ENCODE measurements around the gene ASB18. TPM values are rescaled to one million over a fixed set of nuclear protein-coding genes. Genes with fewer than 3 reads are reported as not detected.
A peak's percentile ranks its signal among the peaks of the same experiment; 100 is the strongest.

ASB18 gene
- total and polyA plus RNA-seq, 10 of the 15 experiments (the other 5 are each of a cell fraction or from before 2014, with no cell fraction given) = not detected

DNA sequence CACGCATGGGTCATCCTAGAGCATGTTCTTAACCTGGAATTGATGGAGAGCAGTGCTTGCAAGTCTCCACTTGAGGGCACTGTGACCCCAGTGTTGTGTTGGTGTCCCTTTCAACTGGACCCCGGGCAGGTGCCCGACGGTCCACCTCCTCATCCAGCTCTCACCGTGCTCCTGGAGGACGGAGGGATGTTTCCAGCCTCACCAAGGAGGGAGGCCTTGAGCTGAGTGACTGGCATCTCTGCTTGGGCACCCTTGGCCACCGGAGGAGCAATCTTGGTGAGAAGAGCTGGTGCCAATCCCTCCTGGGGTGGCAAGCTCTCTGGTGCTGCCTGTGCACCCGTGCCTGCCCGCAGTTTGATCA lies 45.4 kb upstream of the ASB18 start:
- no peaks in the 10 kb centered on the region for H3K9me3 ChIP-seq (replicated peaks; ENCODE audit: control insufficient read depth, insufficient read depth, low read length)
- no peaks in the 10 kb centered on the region; a peak in 1 of 4 replicates for H3K27me3 ChIP-seq (replicated peaks in 1 of 2; ENCODE audit: control insufficient read depth in 2 of 2, insufficient read depth in 2 of 2, low read length in 1 of 2)
- H4K20me1 ChIP-seq (ENCODE audit: control insufficient read depth, insufficient read depth) = no peaks in the 10 kb centered on the region
- BruUV-seq (replicated peaks) = no TSS peak
- ChIA-PET CTCF (interaction anchor here (0.5 to 2.8 kb wide), 9 partner anchors 11 to 770 kb away, joined by 3 to 19 read pairs (median 3); no protein-coding TSS in a partner anchor), RAD21 (ENCODE audit: unreplicated experiment) (no interaction called here), SMC1A (ENCODE audit: uncharacterized antibody, unreplicated experiment) (no interaction called here), POLR2A (no interaction called here)
- no peak overlapping the region for H2AFZ ChIP-seq (ENCODE audit: control insufficient read depth, low read depth, low read length)
- H3K4me1 ChIP-seq (ENCODE audit: control insufficient read depth, insufficient read depth, low read length) = no peaks in the 10 kb centered on the region
- H3K79me2 ChIP-seq (ENCODE audit: control insufficient read depth, insufficient read depth, low read length) = no peaks in the 10 kb centered on the region
- WGBS (ENCODE audit: insufficient coverage, insufficient replicate concordance, low lambda C conversion rate, missing lambda C conversion rate) = 13% methylated on average over 9 of the region's 9 CpGs
- intact Hi-C loops (cut with micrococcal nuclease; ENCODE audit: unreplicated experiment) = no loop called here
- H3K36me3 ChIP-seq (ENCODE audit: control insufficient read depth in 2 of 2, insufficient read depth in 2 of 2, low read length in 1 of 2) = no peaks in the 10 kb centered on the region
- FAIRE-seq = peak; percentile 89
- peak; percentile 72 for ATAC-seq
- H3K27ac ChIP-seq (ENCODE audit: control insufficient read depth, insufficient read depth) = no peak overlapping the region
- no peak overlapping the region for H3K4me2 ChIP-seq (ENCODE audit: control insufficient read depth, insufficient read depth)
- in situ Hi-C loops (cut with MboI) = no loop called here
- no peak overlapping the region for H3K9ac ChIP-seq (ENCODE audit: control insufficient read depth, insufficient read depth, low read length)
- DNase-seq (ENCODE audit: low read depth, low spot score) = no peak
- H3K4me3 ChIP-seq = no peak overlapping the region
- TF ChIP-seq ETV6 (conservative IDR thresholded peaks at IDR 0.05 in 1 of 2, IDR thresholded peaks at IDR 0.05 in 1 of 2; ENCODE audit: borderline replicate concordance in 1 of 2, low read depth in 1 of 2) = no peak
- TF ChIP-seq, protein P1, sequence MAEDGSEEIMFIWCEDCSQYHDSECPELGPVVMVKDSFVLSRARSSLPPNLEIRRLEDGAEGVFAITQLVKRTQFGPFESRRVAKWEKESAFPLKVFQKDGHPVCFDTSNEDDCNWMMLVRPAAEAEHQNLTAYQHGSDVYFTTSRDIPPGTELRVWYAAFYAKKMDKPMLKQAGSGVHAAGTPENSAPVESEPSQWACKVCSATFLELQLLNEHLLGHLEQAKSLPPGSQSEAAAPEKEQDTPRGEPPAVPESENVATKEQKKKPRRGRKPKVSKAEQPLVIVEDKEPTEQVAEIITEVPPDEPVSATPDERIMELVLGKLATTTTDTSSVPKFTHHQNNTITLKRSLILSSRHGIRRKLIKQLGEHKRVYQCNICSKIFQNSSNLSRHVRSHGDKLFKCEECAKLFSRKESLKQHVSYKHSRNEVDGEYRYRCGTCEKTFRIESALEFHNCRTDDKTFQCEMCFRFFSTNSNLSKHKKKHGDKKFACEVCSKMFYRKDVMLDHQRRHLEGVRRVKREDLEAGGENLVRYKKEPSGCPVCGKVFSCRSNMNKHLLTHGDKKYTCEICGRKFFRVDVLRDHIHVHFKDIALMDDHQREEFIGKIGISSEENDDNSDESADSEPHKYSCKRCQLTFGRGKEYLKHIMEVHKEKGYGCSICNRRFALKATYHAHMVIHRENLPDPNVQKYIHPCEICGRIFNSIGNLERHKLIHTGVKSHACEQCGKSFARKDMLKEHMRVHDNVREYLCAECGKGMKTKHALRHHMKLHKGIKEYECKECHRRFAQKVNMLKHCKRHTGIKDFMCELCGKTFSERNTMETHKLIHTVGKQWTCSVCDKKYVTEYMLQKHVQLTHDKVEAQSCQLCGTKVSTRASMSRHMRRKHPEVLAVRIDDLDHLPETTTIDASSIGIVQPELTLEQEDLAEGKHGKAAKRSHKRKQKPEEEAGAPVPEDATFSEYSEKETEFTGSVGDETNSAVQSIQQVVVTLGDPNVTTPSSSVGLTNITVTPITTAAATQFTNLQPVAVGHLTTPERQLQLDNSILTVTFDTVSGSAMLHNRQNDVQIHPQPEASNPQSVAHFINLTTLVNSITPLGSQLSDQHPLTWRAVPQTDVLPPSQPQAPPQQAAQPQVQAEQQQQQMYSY (CRISPR knock-in tag; IDR thresholded peaks at IDR 0.05) = no peak
- TF ChIP-seq RAD21 (IDR thresholded peaks at IDR 0.05; ENCODE audit: insufficient read depth, low read depth, low read length) = peak; percentile 47
- TF ChIP-seq MTA3 (IDR thresholded peaks at IDR 0.05; ENCODE audit: borderline replicate concordance, low read length) = no peak
- TF ChIP-seq EED (IDR thresholded peaks at IDR 0.05; ENCODE audit: low read depth) = no peak
- no peak for TF ChIP-seq NR2C1 (IDR thresholded peaks at IDR 0.05)
- no peak for TF ChIP-seq BRCA1 (IDR thresholded peaks at IDR 0.05; ENCODE audit: low read depth, low read length)
- TF ChIP-seq ATF7 (IDR thresholded peaks at IDR 0.05; ENCODE audit: low read depth) = no peak
- TF ChIP-seq RB1 (IDR thresholded peaks at IDR 0.05; ENCODE audit: borderline replicate concordance) = no peak
- no peak for TF ChIP-seq KLF5 (IDR thresholded peaks at IDR 0.05; ENCODE audit: partially characterized antibody)
- TF ChIP-seq GATAD2B (conservative IDR thresholded peaks at IDR 0.05; ENCODE audit: low read depth) = no peak
- TF ChIP-seq, protein P2, sequence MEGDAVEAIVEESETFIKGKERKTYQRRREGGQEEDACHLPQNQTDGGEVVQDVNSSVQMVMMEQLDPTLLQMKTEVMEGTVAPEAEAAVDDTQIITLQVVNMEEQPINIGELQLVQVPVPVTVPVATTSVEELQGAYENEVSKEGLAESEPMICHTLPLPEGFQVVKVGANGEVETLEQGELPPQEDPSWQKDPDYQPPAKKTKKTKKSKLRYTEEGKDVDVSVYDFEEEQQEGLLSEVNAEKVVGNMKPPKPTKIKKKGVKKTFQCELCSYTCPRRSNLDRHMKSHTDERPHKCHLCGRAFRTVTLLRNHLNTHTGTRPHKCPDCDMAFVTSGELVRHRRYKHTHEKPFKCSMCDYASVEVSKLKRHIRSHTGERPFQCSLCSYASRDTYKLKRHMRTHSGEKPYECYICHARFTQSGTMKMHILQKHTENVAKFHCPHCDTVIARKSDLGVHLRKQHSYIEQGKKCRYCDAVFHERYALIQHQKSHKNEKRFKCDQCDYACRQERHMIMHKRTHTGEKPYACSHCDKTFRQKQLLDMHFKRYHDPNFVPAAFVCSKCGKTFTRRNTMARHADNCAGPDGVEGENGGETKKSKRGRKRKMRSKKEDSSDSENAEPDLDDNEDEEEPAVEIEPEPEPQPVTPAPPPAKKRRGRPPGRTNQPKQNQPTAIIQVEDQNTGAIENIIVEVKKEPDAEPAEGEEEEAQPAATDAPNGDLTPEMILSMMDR (IDR thresholded peaks at IDR 0.05 in 2 of 3, conservative IDR thresholded peaks at IDR 0.05 in 1 of 3; ENCODE audit: control insufficient read depth in 2 of 3, extremely low read depth in 1 of 3, insufficient read depth in 1 of 3, low read depth in 3 of 3, low read length in 3 of 3) = peak; percentile 54 to 67 (median 59)
- TF ChIP-seq, protein P3, sequence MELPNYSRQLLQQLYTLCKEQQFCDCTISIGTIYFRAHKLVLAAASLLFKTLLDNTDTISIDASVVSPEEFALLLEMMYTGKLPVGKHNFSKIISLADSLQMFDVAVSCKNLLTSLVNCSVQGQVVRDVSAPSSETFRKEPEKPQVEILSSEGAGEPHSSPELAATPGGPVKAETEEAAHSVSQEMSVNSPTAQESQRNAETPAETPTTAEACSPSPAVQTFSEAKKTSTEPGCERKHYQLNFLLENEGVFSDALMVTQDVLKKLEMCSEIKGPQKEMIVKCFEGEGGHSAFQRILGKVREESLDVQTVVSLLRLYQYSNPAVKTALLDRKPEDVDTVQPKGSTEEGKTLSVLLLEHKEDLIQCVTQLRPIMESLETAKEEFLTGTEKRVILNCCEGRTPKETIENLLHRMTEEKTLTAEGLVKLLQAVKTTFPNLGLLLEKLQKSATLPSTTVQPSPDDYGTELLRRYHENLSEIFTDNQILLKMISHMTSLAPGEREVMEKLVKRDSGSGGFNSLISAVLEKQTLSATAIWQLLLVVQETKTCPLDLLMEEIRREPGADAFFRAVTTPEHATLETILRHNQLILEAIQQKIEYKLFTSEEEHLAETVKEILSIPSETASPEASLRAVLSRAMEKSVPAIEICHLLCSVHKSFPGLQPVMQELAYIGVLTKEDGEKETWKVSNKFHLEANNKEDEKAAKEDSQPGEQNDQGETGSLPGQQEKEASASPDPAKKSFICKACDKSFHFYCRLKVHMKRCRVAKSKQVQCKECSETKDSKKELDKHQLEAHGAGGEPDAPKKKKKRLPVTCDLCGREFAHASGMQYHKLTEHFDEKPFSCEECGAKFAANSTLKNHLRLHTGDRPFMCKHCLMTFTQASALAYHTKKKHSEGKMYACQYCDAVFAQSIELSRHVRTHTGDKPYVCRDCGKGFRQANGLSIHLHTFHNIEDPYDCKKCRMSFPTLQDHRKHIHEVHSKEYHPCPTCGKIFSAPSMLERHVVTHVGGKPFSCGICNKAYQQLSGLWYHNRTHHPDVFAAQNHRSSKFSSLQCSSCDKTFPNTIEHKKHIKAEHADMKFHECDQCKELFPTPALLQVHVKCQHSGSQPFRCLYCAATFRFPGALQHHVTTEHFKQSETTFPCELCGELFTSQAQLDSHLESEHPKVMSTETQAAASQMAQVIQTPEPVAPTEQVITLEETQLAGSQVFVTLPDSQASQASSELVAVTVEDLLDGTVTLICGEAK (IDR thresholded peaks at IDR 0.05; ENCODE audit: borderline replicate concordance) = no peak
- TF ChIP-seq TARDBP (IDR thresholded peaks at IDR 0.05; ENCODE audit: borderline replicate concordance) = no peak
- no peak for TF ChIP-seq HCFC1 (IDR thresholded peaks at IDR 0.05; ENCODE audit: low read length)
- TF ChIP-seq SMC3 (IDR thresholded peaks at IDR 0.05; ENCODE audit: borderline replicate concordance, low read length) = peak; percentile 38; the same call in 1 of the 2 replicates

Data from GM12878 (cell line).